HEK293 (cell line): ENCODE measurements around the gene POLR3C.
A peak's percentile ranks its signal among the peaks of the same experiment; 100 is the strongest.

ENCODE experiments used
- CTCF ChIA-PET: fragments of 350-600 bp; formaldehyde crosslinking; extraction: SDS; loops from one replicate; lab custom pipeline; 2021; ENCODE audit warnings: antibody characterized with exemption; lab: Yijun Ruan, JAX
- POLR2A ChIA-PET: fragments of 300-600 bp; formaldehyde crosslinking; extraction: SDS; loops from one replicate; lab custom pipeline; 2020; ENCODE audit warnings: antibody characterized with exemption, inconsistent platforms; lab: Yijun Ruan, JAX
- H3K27ac ChIP-seq: fragments of 200-500 bp; sonication (Bioruptor generic); 2 replicates; pipeline ENCODE4 v1.5.1; 2014; ENCODE audit warnings: low read depth, low read length, control low read depth, inconsistent platforms; ENCODE audit errors: extremely low read depth
- H3K36me3 ChIP-seq, 2 experiments: fragments of 200-500 bp in 1 of 2; sonication (Bioruptor generic) in 1 of 2; 1 replicate in 1 of 2; 2 replicates in 1 of 2; pipeline ENCODE4 v1.5.1; 2014 to 2017; ENCODE audit warnings: inconsistent platforms in 2 of 2, low read length in 2 of 2; ENCODE audit not compliant: control insufficient read depth in 2 of 2, insufficient read depth in 1 of 2
- H3K4me1 ChIP-seq: fragments of 200-500 bp; sonication (Bioruptor generic); 2 replicates; pipeline ENCODE4 v1.5.1; 2014; ENCODE audit warnings: mild to moderate bottlenecking, low read length, inconsistent platforms; ENCODE audit not compliant: control insufficient read depth, insufficient read depth
- H3K4me3 ChIP-seq: 2 replicates; pipeline ENCODE4 v1.5.1; 2011; ENCODE audit warnings: low read depth, mild to moderate bottlenecking, control low read depth, low read length, moderate library complexity
- H3K9me3 ChIP-seq: fragments of 200-500 bp; sonication (Bioruptor generic); 2 replicates; pipeline ENCODE4 v1.5.1; 2014; ENCODE audit warnings: low read depth, low read length, inconsistent platforms; ENCODE audit not compliant: control insufficient read depth, insufficient read depth
- EGR2 ChIP-seq: fragments of 450-650 bp; formaldehyde crosslinking; IDR thresholded peaks from 2 replicates; pipeline ENCODE4 v1.5.1; 2016; ENCODE audit warnings: low read depth, missing biosample characterization, missing genetic modification characterization
- IKZF3 ChIP-seq: fragments of 450-650 bp; IDR thresholded peaks from 2 replicates; pipeline ENCODE4 v1.5.0; 2018; ENCODE audit warnings: missing biosample characterization, mild to moderate bottlenecking, missing genetic modification characterization, moderate library complexity
- SP3 ChIP-seq: fragments of 450-650 bp; formaldehyde crosslinking; IDR thresholded peaks from 2 replicates; pipeline ENCODE4 v1.5.1; 2016; ENCODE audit warnings: missing biosample characterization, missing genetic modification characterization
- TRIM28 ChIP-seq: IDR thresholded peaks from 2 replicates; pipeline ENCODE4 v1.6.1; 2011; ENCODE audit warnings: low read length, control low read depth, borderline replicate concordance
- ZNF10 ChIP-seq: fragments of 450-650 bp; formaldehyde crosslinking; IDR thresholded peaks from 2 replicates; pipeline ENCODE4 v1.5.1; 2017; ENCODE audit warnings: missing biosample characterization, missing genetic modification characterization
- ZNF148 ChIP-seq: fragments of 450-650 bp; formaldehyde crosslinking; IDR thresholded peaks from 2 replicates; pipeline ENCODE4 v1.5.0; 2017; ENCODE audit warnings: missing biosample characterization, missing genetic modification characterization, borderline replicate concordance
- ZNF324 ChIP-seq: fragments of 450-650 bp; formaldehyde crosslinking; IDR thresholded peaks from 2 replicates; pipeline ENCODE4 v1.5.1; 2016; ENCODE audit warnings: missing biosample characterization, missing genetic modification characterization
- ZNF335 ChIP-seq: fragments of 450-650 bp; formaldehyde crosslinking; conservative IDR thresholded peaks from 2 replicates; pipeline ENCODE4 v1.5.1; 2016; ENCODE audit warnings: missing biosample characterization, missing genetic modification characterization
- ZNF521 ChIP-seq: fragments of 450-650 bp; formaldehyde crosslinking; IDR thresholded peaks from 2 replicates; pipeline ENCODE4 v1.5.1; 2017; ENCODE audit warnings: missing biosample characterization, mild to moderate bottlenecking, missing genetic modification characterization
- ZNF530 ChIP-seq: fragments of 450-650 bp; formaldehyde crosslinking; IDR thresholded peaks from 2 replicates; pipeline ENCODE4 v1.5.1; 2016; ENCODE audit warnings: low read depth, missing biosample characterization, missing genetic modification characterization
- ZNF843 ChIP-seq: fragments of 450-650 bp; formaldehyde crosslinking; IDR thresholded peaks from 2 replicates; pipeline ENCODE4 v1.5.1; 2016; ENCODE audit warnings: missing biosample characterization, missing genetic modification characterization
- TF ChIP-seq, protein P1 (sequence below): fragments of 450-650 bp; formaldehyde crosslinking; IDR thresholded peaks from 2 replicates; pipeline ENCODE4 v1.5.1; 2016; ENCODE audit warnings: missing biosample characterization, missing genetic modification characterization

The POLR3C gene

DNA sequence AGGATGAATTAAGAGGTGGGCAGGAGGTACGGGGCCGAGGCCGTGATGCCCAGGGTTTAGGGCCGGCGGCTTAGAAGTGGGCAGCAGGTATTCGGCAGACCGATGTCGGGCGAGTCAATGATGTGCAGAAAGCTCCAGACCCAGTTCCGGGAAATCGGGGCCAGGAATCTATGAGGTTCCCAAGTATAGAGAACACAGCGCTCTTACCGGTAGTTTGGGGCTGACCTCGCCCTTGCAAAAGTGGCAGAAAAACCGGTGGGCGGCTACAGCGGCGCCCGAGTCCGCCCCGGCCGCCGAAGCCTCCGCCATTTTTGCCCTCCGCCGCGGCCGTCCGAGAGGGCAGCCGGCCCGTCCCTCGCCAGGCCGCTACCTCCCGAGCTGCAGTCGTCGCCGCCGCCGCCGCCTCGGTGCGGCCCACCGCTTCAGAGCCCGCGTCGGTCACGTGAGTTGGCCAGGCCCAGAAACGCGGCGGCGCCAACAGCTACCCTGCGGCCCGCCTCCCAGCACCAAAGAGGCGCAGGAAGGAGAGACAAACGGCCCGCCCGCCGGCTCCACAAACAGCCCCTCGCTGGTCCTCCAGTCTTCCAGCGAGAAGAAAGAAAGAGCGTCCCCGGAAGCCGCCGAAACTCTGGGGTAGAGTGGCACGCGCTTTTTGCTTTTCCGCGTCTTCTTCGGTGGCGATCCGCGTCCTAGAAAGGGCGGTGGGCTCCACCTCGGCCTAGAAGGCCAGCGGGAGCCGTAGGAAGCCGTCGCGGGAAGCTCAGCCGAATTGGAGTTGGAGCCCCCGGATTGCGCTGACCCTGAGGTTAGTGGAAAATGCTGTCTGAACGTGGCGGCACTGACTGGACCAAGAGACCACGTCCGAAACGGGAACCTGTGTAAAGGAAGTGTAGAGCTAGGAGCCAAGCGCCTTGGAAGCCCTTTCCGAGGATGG is at the start of gene POLR3C, which contains the start of gene RNF115 (continued):
- TF ChIP-seq EGR2 (tag by site-specific recombination) (no peak), ZNF335 (peak; percentile 57), SP3 (tag by site-specific recombination) (peak; percentile 68)

GRCh38 chr1:145777357-145778145 is 46.4 kb upstream of the POLR3C start:
- ChIA-PET POLR2A (no interaction called here), CTCF (interaction anchor here (0.7 to 1.2 kb wide), 2 partner anchors 25 to 56 kb away, joined by 3 read pairs; no protein-coding TSS in a partner anchor)
- TF ChIP-seq ZNF530 (tag by site-specific recombination) (no peak), ZNF10 (tag by site-specific recombination) (peak; percentile 71)
- 0 out of 2 replicates have a peak, but pooled peaks cover 1% of the 10 kb centered on the region for H3K4me1 ChIP-seq
- H3K27ac ChIP-seq, result no peak overlapping the region
- no peaks in the 10 kb centered on the region for H3K9me3 ChIP-seq
- peaks cover 0 to 6% of the 10 kb centered on the region in 2 experiments; a peak in 2 of 3 replicates for H3K36me3 ChIP-seq
- H3K4me3 ChIP-seq, result no peak overlapping the region

DNA sequence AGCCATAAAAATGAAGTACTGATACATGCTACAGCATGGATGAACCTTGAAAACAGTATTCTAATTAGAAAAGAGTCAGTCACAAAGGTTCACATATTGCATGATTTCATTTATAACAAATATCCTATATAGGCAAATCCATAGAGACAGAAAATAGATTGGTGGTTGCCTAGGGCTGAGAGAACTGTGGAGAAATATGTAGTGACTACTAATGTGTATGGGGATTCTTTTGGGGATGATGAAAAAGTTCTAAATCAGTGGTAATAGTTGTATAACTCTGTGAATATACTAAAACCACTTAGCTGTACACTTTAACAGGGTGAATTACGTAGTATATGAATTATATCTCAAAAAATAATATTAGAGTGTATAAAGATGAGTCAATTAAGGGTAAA is 45.9 kb upstream of the POLR3C start:
- H3K4me1 ChIP-seq, result 0 out of 2 replicates have a peak, but pooled peaks cover 5% of the 10 kb centered on the region
- no peaks in the 10 kb centered on the region for H3K9me3 ChIP-seq
- CTCF ChIA-PET, result interaction anchor here (0.6 kb wide), 1 partner anchor 10 kb away, joined by 3 read pairs; no protein-coding TSS in a partner anchor
- POLR2A ChIA-PET, result no interaction called here
- peaks cover 0 to 6% of the 10 kb centered on the region in 2 experiments; a peak in 2 of 3 replicates for H3K36me3 ChIP-seq
- H3K27ac ChIP-seq, result no peak overlapping the region
- TF ChIP-seq ZNF521 (tag by site-specific recombination) (no peak), ZNF843 (no peak), ZNF10 (tag by site-specific recombination) (0 out of 2 replicates have a peak, but pooled peaks have one; percentile 4), TRIM28 (no peak), ZNF324 (tag by site-specific recombination) (no peak), IKZF3 (no peak), ZNF148 (no peak)
- TF ChIP-seq, protein P1, sequence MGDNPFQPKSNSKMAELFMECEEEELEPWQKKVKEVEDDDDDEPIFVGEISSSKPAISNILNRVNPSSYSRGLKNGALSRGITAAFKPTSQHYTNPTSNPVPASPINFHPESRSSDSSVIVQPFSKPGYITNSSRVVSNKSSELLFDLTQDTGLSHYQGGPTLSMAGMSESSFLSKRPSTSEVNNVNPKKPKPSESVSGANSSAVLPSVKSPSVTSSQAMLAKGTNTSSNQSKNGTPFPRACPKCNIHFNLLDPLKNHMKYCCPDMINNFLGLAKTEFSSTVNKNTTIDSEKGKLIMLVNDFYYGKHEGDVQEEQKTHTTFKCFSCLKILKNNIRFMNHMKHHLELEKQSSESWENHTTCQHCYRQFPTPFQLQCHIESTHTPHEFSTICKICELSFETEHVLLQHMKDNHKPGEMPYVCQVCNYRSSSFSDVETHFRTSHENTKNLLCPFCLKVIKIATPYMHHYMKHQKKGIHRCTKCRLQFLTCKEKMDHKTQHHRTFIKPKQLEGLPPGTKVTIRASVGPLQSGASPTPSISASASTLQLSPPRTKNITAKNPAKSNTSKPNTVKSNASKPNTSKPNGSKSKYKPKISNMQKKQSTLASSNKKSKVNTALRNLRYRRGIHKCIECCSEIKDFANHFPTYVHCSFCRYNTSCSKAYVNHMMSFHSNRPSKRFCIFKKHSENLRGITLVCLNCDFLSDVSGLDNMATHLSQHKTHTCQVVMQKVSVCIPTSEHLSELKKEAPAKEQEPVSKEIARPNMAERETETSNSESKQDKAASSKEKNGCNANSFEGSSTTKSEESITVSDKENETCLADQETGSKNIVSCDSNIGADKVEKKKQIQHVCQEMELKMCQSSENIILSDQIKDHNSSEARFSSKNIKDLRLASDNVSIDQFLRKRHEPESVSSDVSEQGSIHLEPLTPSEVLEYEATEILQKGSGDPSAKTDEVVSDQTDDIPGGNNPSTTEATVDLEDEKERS (tag by site-specific recombination), result no peak
- no peak overlapping the region for H3K4me3 ChIP-seq
